GM12864 (cell line): ENCODE results near the gene NAPA.

Experiments
- DNase-seq: peaks from one replicate; pipeline ENCODE4 v3.0.0-alpha.2; 2011; ENCODE audit warnings: low read depth
- H3K4me3 ChIP-seq: 2 replicates; pipeline ENCODE4 v1.5.1; 2011; ENCODE audit warnings: mild to moderate bottlenecking, low read depth, low read length, control low read depth
- CTCF ChIP-seq: IDR thresholded peaks from 2 replicates; pipeline ENCODE4 v1.5.1; 2011; ENCODE audit warnings: low read depth, mild to moderate bottlenecking, moderate library complexity, low read length, control low read depth, inconsistent platforms; ENCODE audit errors: missing control alignments

NAPA gene

GRCh38 chr19:47470447-47471195, 44.2 kb downstream of the NAPA start:
- H3K4me3 ChIP-seq: no peak overlapping the region
- DNase-seq: no peak
- TF ChIP-seq CTCF: no peak

- no peak for TF ChIP-seq CTCF
These were observed 45.1 kb downstream of the NAPA start for GRCh38 chr19:47469719-47470118.

GRCh38 chr19:47469363-47469700, 45.5 kb downstream of the NAPA start:
- no peak for TF ChIP-seq CTCF
- DNase-seq: no peak
- H3K4me3 ChIP-seq: no peak overlapping the region

More at GRCh38 chr19:47469719-47470118, 45.1 kb downstream of the NAPA start:
- DNase-seq: no peak
- H3K4me3 ChIP-seq: no peak overlapping the region

DNA sequence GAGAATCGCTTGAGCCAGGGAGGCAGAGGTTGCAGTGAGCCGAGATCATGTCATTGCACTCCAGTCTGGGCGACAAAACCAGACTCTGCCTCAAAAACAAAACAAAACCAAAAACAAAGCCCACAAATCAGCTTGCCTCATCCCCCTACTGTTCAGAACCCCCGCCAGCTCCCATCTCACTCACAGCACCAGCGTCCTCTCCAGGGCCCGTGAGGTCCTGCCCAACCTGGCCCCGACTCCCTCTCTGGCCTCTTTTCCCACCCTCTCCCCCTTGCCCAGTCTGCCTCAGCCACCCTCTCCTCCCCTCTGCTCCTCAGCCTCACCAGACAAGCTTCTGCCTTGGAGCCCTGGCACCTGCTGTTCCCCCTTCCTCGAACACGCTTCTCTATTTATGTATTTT, 46.9 kb downstream of the NAPA start:
- DNase-seq: no peak
- TF ChIP-seq CTCF: no peak
- H3K4me3 ChIP-seq: no peak overlapping the region

GRCh38 chr19:47465957-47466356, 48.9 kb downstream of the NAPA start:
- no peak overlapping the region for H3K4me3 ChIP-seq
- no peak for DNase-seq
- no peak for TF ChIP-seq CTCF

DNA sequence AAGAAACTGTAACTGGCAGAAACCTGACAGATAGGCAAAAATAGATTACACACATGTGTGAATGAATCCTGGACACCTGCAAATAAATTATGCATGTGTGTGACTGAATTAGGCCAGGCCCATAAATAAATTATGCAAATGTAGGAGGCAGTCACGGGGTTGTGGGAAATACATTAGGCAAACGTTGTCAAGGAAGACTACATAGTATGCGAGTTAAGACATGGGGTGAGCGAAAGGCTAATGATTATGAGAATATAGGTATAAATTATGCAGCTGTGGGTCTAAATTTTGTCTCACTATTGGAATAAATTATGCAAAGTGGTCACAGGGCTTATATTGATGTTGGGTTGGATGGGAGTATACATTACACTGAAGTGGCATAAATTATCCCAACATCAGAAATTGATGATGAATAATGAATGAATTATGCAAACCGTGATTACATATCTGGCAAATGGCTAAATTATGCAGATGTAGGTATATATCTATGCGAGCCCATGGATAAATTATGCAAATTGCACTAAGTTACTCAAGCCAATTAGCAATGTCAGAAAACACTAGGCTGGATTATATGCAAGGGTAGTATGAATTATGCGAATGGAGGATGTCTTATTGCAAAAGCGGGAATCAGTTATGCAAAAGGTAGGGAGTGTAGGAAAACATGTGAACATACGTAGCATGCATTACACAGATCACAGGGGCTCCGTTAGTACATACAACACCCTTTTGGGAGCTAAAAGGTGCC, 50.0 kb downstream of the NAPA start:
- no peak for DNase-seq
- H3K4me3 ChIP-seq: no peak overlapping the region
- TF ChIP-seq CTCF: no peak
